Measurements from ENCODE around the gene WWOX.

DNA sequence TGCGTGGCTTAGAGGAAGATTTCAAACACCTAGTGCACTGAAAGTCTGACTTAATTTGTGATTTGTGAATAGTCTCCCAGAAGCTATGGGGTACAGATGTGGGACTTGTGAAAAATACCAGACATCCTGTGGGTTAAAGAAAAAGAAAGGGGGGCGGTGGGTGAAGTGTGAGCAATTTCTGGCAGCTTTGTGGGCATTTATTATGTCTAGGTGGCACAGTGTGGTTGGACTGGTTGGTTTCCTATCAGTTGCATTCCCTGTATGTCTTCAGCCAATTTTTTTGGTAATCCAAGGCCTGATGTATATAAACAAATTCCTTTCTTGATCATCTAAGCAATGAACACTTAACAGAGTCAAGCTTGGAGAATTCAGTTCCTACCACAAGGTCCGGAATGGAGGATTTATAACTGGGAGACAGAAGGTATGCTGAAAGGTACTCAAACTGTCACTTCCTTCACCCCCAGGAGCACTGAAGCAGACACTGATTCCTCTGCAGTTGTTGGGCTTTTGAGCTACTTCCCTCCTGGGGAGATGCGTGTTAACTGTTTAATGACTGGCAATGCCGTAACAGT lies 211.6 kb downstream of the WWOX start:
- TF ChIP-seq, protein P1, sequence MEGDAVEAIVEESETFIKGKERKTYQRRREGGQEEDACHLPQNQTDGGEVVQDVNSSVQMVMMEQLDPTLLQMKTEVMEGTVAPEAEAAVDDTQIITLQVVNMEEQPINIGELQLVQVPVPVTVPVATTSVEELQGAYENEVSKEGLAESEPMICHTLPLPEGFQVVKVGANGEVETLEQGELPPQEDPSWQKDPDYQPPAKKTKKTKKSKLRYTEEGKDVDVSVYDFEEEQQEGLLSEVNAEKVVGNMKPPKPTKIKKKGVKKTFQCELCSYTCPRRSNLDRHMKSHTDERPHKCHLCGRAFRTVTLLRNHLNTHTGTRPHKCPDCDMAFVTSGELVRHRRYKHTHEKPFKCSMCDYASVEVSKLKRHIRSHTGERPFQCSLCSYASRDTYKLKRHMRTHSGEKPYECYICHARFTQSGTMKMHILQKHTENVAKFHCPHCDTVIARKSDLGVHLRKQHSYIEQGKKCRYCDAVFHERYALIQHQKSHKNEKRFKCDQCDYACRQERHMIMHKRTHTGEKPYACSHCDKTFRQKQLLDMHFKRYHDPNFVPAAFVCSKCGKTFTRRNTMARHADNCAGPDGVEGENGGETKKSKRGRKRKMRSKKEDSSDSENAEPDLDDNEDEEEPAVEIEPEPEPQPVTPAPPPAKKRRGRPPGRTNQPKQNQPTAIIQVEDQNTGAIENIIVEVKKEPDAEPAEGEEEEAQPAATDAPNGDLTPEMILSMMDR (IDR thresholded peaks at IDR 0.05; ENCODE audit: low read length) = no peak
- no peak for TF ChIP-seq EZH2phosphoT487 (IDR thresholded peaks at IDR 0.05; ENCODE audit: low read length)

Measured in MM.1S (cell line).